ENCODE results near the gene SUOX.

The SUOX gene

DNA sequence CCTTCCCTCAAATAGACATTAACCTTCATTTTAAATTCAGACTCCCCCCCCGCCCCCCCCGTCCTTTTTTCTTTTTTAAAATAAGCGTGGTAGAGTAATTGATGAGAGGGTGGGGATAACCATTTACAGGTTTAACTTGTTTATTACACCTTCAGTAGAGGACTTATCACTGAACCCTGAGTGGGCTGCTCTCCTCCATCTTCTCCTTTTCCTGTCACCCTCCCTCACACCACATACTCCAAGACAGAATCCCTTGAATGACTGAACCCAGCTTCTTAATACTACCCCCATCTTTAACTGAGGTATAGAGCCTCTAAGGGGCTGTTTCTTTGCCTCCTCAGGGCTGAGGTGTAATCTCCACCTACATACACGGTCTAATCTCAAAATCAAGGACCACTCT, 20.1 kb downstream of the SUOX start:
- H3K4me3 ChIP-seq (ENCODE audit: low read depth, low read length), result no peak overlapping the region

- no peak overlapping the region for H3K4me3 ChIP-seq (ENCODE audit: low read depth, low read length)
These were observed 21.3 kb downstream of the SUOX start for GRCh38 chr12:56018356-56018755.

- H3K4me3 ChIP-seq (ENCODE audit: low read depth, low read length), result peak within 1 kb of the TSS; percentile 33
These were observed 23.5 kb downstream of the SUOX start, which contains the start of gene IKZF4 for GRCh38 chr12:56020423-56021184. Gene IKZF4, plus strand, starts transcription at chr12:56021043. Its CDS starts 451 bp downstream, at chr12:56021494.

GRCh38 chr12:56021889-56022497, 24.9 kb downstream of the SUOX start:
- H3K4me3 ChIP-seq (ENCODE audit: low read depth, low read length), result peak overlapping the region; percentile 33

GRCh38 chr12:56028511-56029165, 31.6 kb downstream of the SUOX start:
- no peak overlapping the region for H3K4me3 ChIP-seq (ENCODE audit: low read depth, low read length)

GRCh38 chr12:56029166-56029519, 32.1 kb downstream of the SUOX start:
- no peak overlapping the region for H3K4me3 ChIP-seq (ENCODE audit: low read depth, low read length)

- no peak overlapping the region for H3K4me3 ChIP-seq (ENCODE audit: low read depth, low read length)
These were observed 32.7 kb downstream of the SUOX start for GRCh38 chr12:56029666-56030293.

GRCh38 chr12:56031987-56032386, 34.9 kb downstream of the SUOX start:
- no peak overlapping the region for H3K4me3 ChIP-seq (ENCODE audit: low read depth, low read length)

DNA sequence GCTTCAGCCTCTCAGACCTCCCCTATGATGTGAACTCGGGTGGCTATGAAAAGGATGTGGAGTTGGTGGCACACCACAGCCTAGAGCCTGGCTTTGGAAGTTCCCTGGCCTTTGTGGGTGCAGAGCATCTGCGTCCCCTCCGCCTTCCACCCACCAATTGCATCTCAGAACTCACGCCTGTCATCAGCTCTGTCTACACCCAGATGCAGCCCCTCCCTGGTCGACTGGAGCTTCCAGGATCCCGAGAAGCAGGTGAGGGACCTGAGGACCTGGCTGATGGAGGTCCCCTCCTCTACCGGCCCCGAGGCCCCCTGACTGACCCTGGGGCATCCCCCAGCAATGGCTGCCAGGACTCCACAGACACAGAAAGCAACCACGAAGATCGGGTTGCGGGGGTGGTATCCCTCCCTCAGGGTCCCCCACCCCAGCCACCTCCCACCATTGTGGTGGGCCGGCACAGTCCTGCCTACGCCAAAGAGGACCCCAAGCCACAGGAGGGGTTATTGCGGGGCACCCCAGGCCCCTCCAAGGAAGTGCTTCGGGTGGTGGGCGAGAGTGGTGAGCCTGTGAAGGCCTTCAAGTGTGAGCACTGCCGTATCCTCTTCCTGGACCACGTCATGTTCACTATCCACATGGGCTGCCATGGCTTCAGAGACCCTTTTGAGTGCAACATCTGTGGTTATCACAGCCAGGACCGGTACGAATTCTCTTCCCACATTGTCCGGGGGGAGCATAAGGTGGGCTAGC, 37.7 kb downstream of the SUOX start:
- H3K4me3 ChIP-seq (ENCODE audit: low read depth, low read length), result no peak overlapping the region

DNA sequence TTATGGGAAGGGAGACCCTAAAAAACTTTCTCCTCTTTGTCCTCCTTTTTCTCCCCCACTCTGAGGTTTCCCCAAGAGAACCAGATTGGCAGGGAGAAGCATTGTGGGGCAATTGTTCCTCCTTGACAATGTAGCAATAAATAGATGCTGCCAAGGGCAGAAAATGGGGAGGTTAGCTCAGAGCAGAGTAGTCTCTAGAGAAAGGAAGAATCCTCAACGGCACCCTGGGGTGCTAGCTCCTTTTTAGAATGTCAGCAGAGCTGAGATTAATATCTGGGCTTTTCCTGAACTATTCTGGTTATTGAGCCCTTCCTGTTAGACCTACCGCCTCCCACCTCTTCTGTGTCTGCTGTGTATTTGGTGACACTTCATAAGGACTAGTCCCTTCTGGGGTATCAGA, 40.1 kb downstream of the SUOX start:
- no peak overlapping the region for H3K4me3 ChIP-seq (ENCODE audit: low read depth, low read length)

GRCh38 chr12:56038022-56038655, 41.1 kb downstream of the SUOX start:
- H3K4me3 ChIP-seq (ENCODE audit: low read depth, low read length), result no peak overlapping the region

GRCh38 chr12:56040151-56040550, 43.1 kb downstream of the SUOX start:
- no peak overlapping the region for H3K4me3 ChIP-seq (ENCODE audit: low read depth, low read length)

DNA sequence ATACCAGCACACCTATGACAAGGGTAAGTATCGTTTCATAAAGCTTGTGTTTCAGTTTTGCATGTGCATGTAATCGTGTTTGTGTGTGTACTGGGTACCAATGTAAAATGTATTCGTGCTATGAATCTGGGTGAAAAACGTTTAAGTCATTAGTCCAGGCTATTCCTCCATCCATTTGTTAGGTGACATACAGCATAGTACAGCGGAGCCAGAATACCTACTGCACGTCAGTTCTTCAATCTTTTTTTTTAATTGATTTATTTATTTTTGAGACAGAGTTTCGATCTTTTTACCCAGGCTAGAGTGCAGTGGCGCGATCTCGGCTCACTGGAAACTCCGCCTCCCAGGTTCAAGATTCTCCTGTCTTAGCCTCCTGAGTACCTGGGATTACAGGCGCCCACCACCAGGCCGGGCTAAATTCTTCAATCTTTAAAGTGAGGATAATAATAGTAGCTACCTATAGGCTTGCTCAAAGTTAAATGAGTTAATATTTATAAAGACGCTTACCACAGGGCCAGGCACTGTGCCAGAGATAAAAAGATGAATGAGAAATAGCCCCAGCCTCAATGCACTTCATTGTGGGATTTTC, 44.0 kb downstream of the SUOX start:
- H3K4me3 ChIP-seq (ENCODE audit: low read depth, low read length), result peak overlapping the region; percentile 29

DNA sequence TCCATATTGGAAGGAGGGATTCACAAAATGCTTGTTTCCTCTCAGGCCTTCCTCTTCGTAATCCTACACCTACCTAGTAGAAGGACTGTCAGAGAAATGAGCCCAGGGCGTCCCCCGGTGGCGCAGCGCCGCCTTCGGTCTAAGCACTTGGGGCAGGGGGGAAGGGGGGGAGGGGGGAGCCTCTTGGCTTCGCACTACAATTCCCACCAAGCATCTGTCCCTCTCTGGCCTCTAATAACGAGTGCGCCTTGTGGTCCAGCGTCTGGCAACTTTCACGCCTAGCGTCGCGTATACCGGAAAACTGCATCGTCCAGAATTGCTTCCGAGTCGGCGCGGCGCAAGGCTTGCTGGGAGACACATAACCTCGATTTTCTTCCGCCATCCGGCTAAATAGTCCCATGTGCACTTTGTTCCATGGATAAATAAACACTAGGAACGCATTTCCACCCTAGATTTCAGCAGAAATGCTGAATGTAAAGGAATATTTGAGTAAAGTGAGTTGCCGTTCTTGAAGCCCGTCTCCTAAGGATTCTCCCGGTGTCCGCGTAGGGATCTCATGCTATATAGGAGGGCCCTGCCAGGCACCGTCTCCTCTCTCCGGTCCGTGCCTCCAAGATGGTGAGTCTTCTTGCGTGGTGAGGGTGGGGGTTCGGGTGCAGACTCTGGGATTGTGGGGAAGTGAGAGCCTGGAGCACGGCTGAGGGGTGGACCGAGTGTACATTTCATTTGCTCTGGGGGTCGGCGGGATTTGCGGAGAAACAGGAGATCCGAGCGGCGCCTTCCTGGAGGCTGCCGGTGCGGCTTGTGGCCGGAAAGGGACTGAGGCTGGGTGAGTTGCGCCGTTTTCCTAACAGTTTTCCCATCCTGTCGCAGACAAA, 44.7 kb downstream of the SUOX start, which contains the start of gene RPS26:
TSS of gene RPS26 (plus strand) at position 367 of the 878 bp plus-strand sequence. CDS start at position 616, 249 bp downstream.
- peak within 1 kb of the TSS; percentile 99 for H3K4me3 ChIP-seq (ENCODE audit: low read depth, low read length)

DNA sequence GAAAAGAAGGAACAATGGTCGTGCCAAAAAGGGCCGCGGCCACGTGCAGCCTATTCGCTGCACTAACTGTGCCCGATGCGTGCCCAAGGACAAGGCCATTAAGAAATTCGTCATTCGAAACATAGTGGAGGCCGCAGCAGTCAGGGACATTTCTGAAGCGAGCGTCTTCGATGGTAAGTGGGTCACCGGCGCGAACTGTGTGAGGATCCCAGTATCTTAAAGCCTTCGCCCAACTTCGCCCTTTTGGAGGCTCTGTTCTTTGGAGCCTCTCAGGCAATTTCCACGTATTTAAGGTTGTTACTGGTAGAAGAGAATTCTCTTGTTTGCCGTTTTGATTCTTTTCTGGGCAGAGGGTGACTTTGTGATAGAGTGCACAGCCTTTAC, 45.3 kb downstream of the SUOX start:
- peak overlapping the region; percentile 99 for H3K4me3 ChIP-seq (ENCODE audit: low read depth, low read length)

DNA sequence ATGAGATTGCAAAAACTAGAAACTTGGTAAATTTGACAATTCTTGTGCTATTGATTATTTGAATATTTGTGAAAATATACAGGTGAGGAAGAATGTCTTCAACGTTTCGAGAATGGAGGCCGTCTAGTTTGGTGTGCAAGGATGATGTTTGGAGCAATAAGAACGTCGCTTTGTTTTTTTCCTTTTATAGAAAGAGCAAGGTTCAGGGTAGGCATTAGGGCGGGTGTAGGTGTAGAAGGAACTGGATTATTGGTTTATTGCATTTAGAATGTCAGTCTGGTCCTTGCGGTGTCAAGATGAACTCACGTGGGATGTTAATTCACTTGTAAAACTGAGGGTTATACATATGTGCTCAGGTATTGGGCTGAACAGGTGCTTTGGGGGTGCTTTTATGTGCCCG, 45.8 kb downstream of the SUOX start:
- peak overlapping the region; percentile 99 for H3K4me3 ChIP-seq (ENCODE audit: low read depth, low read length)

DNA sequence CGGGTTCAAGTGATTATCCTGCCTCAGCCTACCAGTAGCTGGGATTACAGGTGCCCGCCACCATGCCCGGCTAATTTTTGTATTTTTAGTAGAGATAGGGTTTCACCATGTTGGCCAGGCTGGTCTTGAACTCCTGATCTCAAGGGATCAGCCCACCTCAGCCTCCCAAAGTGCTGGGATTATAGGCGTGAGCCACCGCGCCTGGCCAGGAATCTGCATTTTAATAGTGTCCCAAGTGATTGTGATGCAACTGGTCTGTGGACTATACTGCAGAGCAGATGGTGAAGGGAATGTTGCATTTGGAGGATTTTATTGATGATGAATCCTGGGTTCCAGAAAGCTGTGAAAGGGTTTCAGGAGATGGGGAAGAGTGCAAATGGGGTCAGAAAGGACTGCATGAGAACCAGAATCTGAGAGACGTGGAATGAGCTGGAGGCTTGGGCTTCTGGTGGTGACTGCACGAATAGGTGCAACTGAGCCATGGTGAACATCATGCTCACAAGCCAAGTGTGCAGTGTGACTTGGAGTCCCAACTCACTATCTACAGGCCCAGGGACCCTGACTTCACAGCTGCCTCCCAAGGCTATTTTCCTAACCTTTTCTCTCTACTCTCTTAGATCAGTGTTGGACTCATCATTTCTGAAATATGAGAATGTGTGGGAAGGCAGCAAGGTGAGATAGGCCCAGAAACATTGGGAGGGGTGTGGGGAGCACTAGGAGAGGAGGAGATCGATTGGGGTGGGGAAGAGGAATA, 49.1 kb downstream of the SUOX start:
- no peak overlapping the region for H3K4me3 ChIP-seq (ENCODE audit: low read depth, low read length)

- H3K4me3 ChIP-seq (ENCODE audit: low read depth, low read length), result no peak overlapping the region
These were observed 56.4 kb downstream of the SUOX start for GRCh38 chr12:56053407-56053893.

All from iPS-11a (cell line).